HepG2 (cell line): ENCODE measurements around the gene MPG. TPM values are rescaled to one million over a fixed set of nuclear protein-coding genes. Genes with fewer than 3 reads are reported as not detected.

ENCODE experiments used
- ATAC-seq: fragments of 200-7000 bp; cut with Tn5 transposase; 3 replicates; pipeline ENCODE4 v1.9.1; 2020; ENCODE audit warnings: mild to moderate bottlenecking, moderate library complexity
- BruUV-seq: library from RNA; stranded (reverse); fragments of 400-500 nt; replicated peaks from 2 replicates; lab custom pipeline; 2021; lab: Mats Ljungman, UMichigan
- CTCF ChIA-PET: fragments of 300-600 bp; formaldehyde crosslinking; extraction: SDS; loops from one replicate; lab custom pipeline; 2021; ENCODE audit warnings: low total read pairs, inconsistent platforms, low intra/inter-chr PET ratio; lab: Yijun Ruan, JAX
- POLR2A ChIA-PET: fragments of 350-600 bp; sonication (Branson Sonifier 250); formaldehyde crosslinking; loops from one replicate; lab custom pipeline; 2020; ENCODE audit warnings: antibody characterized with exemption, inconsistent platforms; lab: Yijun Ruan, JAX
- DNase-seq: peaks from one replicate; pipeline ENCODE4 v3.0.0-alpha.2; 2015; ENCODE audit warnings: low spot score
- FAIRE-seq: peaks from 3 replicates; lab custom pipeline; 2011; peaks lifted over from hg19 to GRCh38; lab: Jason Lieb, UNC
- H2AFZ ChIP-seq: one replicate; pipeline ENCODE4 v1.6.1; 2011; ENCODE audit warnings: low read length, inconsistent platforms
- H3K27ac ChIP-seq: fragments of 300-600 bp; 3 replicates; pipeline ENCODE4 v1.8.0; 2011; ENCODE audit warnings: mixed run types, mild to moderate bottlenecking, mixed read lengths, low read length, inconsistent platforms; ENCODE audit not compliant: insufficient read depth; ENCODE audit errors: extremely low read length
- H3K27me3 ChIP-seq, 2 experiments: fragments of 200-600 bp in 1 of 2; 2 replicates in 1 of 2; 3 replicates in 1 of 2; pipeline versions ENCODE4 v1.6.0 to v1.8.0; 2011; ENCODE audit warnings: low read length in 2 of 2, mild to moderate bottlenecking in 2 of 2, moderate library complexity in 2 of 2, inconsistent platforms in 1 of 2; ENCODE audit not compliant: insufficient read depth in 2 of 2, control insufficient read depth in 1 of 2
- H3K36me3 ChIP-seq, 2 experiments: fragments of 200-600 bp in 1 of 2; replicated peaks in 1 of 2; 2 replicates in 1 of 2; 3 replicates in 1 of 2; pipeline versions ENCODE4 v1.5.1 to v1.8.0; 2011; ENCODE audit warnings: low read length in 2 of 2, inconsistent platforms in 1 of 2; ENCODE audit not compliant: insufficient read depth in 2 of 2, control insufficient read depth in 1 of 2
- H3K4me1 ChIP-seq: 2 replicates; pipeline ENCODE4 v1.5.1; 2012; ENCODE audit warnings: low read length, inconsistent platforms; ENCODE audit not compliant: insufficient read depth
- H3K4me2 ChIP-seq: 2 replicates; pipeline ENCODE4 v1.6.0; 2011; ENCODE audit warnings: low read depth, low read length, inconsistent platforms
- H3K4me3 ChIP-seq, 3 experiments: fragments of 200-600 bp in 1 of 3; sonication (generic), shearing (Covaris generic) in 1 of 3; replicated peaks in 1 of 3; 2 replicates each; pipeline ENCODE4 v1.5.1; 2011 to 2016; ENCODE audit warnings: low read length in 3 of 3, inconsistent platforms in 2 of 3, low read depth in 2 of 3, mild to moderate bottlenecking in 2 of 3, control low read depth in 1 of 3, mixed read lengths in 1 of 3; ENCODE audit not compliant: insufficient read depth in 1 of 3
- H3K79me2 ChIP-seq: one replicate; pipeline ENCODE4 v1.6.1; 2011; ENCODE audit warnings: low read length, inconsistent platforms; ENCODE audit not compliant: insufficient read depth
- H3K9ac ChIP-seq: 2 replicates; pipeline ENCODE4 v1.6.0; 2011; ENCODE audit warnings: mild to moderate bottlenecking, low read depth, low read length, inconsistent platforms; ENCODE audit not compliant: insufficient read depth
- H3K9me3 ChIP-seq: 2 replicates; pipeline ENCODE4 v1.5.1; 2012; ENCODE audit warnings: mild to moderate bottlenecking, low read length
- H4K20me1 ChIP-seq: 2 replicates; pipeline ENCODE4 v1.6.0; 2011; ENCODE audit warnings: inconsistent platforms, mild to moderate bottlenecking, low read length, moderate library complexity; ENCODE audit not compliant: insufficient read depth
- ARID2 ChIP-seq: sonication (generic); formaldehyde crosslinking; IDR thresholded peaks from 2 replicates; pipeline ENCODE4 v1.8.1; 2022; ENCODE audit warnings: mild to moderate bottlenecking, missing genetic modification reagents, borderline replicate concordance
- CBFB ChIP-seq: sonication (generic); formaldehyde crosslinking; IDR thresholded peaks from 2 replicates; pipeline ENCODE4 v1.4.0; 2020; ENCODE audit warnings: missing genetic modification reagents
- FOXM1 ChIP-seq: sonication (generic); formaldehyde crosslinking; IDR thresholded peaks from 2 replicates; pipeline ENCODE4 v1.5.0; 2020; ENCODE audit warnings: missing genetic modification reagents
- HDAC2 ChIP-seq: sonication (generic); formaldehyde crosslinking; IDR thresholded peaks from 2 replicates; pipeline ENCODE4 v1.4.0; 2020; ENCODE audit warnings: missing genetic modification reagents
- JUND ChIP-seq: sonication (generic); formaldehyde crosslinking; IDR thresholded peaks from 2 replicates; pipeline ENCODE4 v1.8.0; 2022; ENCODE audit warnings: mild to moderate bottlenecking, missing genetic modification reagents
- ZFP41 ChIP-seq: sonication (generic); formaldehyde crosslinking; IDR thresholded peaks from 2 replicates; pipeline ENCODE4 v1.4.0; 2020; ENCODE audit warnings: mild to moderate bottlenecking, missing genetic modification reagents, borderline replicate concordance
- ZNF17 ChIP-seq: sonication (generic); formaldehyde crosslinking; IDR thresholded peaks from 2 replicates; pipeline ENCODE4 v1.5.0; 2020; ENCODE audit warnings: mild to moderate bottlenecking, missing genetic modification reagents
- ZNF343 ChIP-seq: sonication (generic); formaldehyde crosslinking; IDR thresholded peaks from 2 replicates; pipeline ENCODE4 v1.4.0; 2020; ENCODE audit warnings: mild to moderate bottlenecking, missing genetic modification reagents
- ZNF749 ChIP-seq: sonication (generic); formaldehyde crosslinking; IDR thresholded peaks from 2 replicates; pipeline ENCODE4 v1.8.0; 2022; ENCODE audit warnings: mild to moderate bottlenecking, missing genetic modification reagents, moderate library complexity, borderline replicate concordance
- ZUFSP ChIP-seq: sonication (generic); formaldehyde crosslinking; IDR thresholded peaks from 2 replicates; pipeline ENCODE4 v1.9.0; 2021; ENCODE audit warnings: missing genetic modification reagents, mild to moderate bottlenecking, borderline replicate concordance
- WGBS: methylation state at CpG from one replicate; pipeline ENCODE4 v1.1.6; 2017; ENCODE audit warnings: low lambda C conversion rate; 5-methylcytosine and 5-hydroxymethylcytosine counted together
- in situ Hi-C: cut with HindIII; loops from 2 replicates; pipeline ENCODE4 v1.10.0; 2017; ENCODE audit warnings: low pct_unique_long_range_greater_than_20kb; ENCODE audit not compliant: extremely low pct_ligation_motif_present
- intact Hi-C: fragments of 100-400 bp; cut with micrococcal nuclease; formaldehyde crosslinking; loops from one replicate; pipeline ENCODE4 v1.10.0; 2022; ENCODE audit not compliant: unreplicated experiment
- polyA plus RNA-seq, 8 experiments: library from polyadenylated mRNA; depleted of rRNA in 3 of 8; stranded (reverse) in 7 of 8; unstranded in 1 of 8; fragments of >200 nt; fragmentation: Illumina TruSeq in 4 of 8; extraction: Trizol in 4 of 8; gene quantifications; 2 replicates each; pipeline versions ENCODE4 v1.2.1 to v1.2.3, GENCODE V29; 2011 to 2016; ENCODE audit warnings: low read depth in 4 of 8, missing spikeins in 1 of 8, mixed read lengths in 1 of 8; ENCODE audit not compliant: insufficient read depth in 1 of 8
- total RNA-seq, 5 experiments: library from RNA; depleted of rRNA; stranded (reverse); fragments of >200 nt; fragmentation: Illumina TruSeq; extraction: Trizol; gene quantifications; 2 replicates each; pipeline ENCODE4 v1.2.3, GENCODE V29; 2016; ENCODE audit warnings: low read depth in 1 of 5
- TF ChIP-seq, protein P1 (sequence below): sonication (generic); formaldehyde crosslinking; IDR thresholded peaks from 2 replicates; pipeline ENCODE4 v1.8.1; 2022; ENCODE audit warnings: low read depth, mild to moderate bottlenecking, missing genetic modification reagents
- TF ChIP-seq, protein P2 (sequence below): sonication (generic); formaldehyde crosslinking; conservative IDR thresholded peaks from 2 replicates; pipeline ENCODE4 v1.4.0; 2020; ENCODE audit warnings: mild to moderate bottlenecking, missing genetic modification reagents, moderate library complexity
- TF ChIP-seq, protein P3 (sequence below): sonication (generic); formaldehyde crosslinking; IDR thresholded peaks from 2 replicates; pipeline ENCODE4 v1.9.0; 2021; ENCODE audit warnings: missing genetic modification reagents, borderline replicate concordance

Gene MPG
- total and polyA plus RNA-seq, 2 of the 13 experiments (the other 11 are each of a cell fraction or from before 2014, with no cell fraction given) = 59.1 to 62.5 TPM

DNA sequence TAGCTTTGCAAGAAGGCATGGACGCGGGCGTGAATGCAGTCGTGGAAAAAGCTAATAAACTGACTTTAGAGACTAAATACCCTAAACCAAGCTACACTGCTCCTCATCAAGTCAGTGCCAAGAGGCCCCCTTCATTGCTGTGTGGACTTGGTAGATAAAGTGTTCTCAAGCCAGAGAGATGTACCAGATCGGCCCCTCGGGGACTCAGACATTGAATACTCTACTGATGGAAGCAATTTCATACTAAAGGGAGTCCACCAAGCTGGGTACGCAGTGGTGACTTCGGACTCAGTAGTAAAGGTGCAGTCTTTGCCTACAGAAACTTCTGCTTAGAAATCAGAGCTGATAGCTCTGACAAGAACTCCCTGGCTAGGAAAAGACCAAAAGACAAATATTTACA is 33.4 kb upstream of the MPG start:
- Histone ChIP-seq H3K79me2 (no peaks in the 10 kb centered on the region), H4K20me1 (no peaks in the 10 kb centered on the region), H3K27ac (no peak overlapping the region), H3K9ac (no peak overlapping the region), H2AFZ (no peak overlapping the region), H3K4me2 (no peak overlapping the region), H3K27me3 (no peaks in the 10 kb centered on the region), H3K4me1 (peaks cover 30% of the 10 kb centered on the region), H3K4me3 (no peak overlapping the region), H3K36me3 (peaks cover 5 to 21% of the 10 kb centered on the region in 2 experiments; a peak in 3 of 5 replicates), H3K9me3 (no peaks in the 10 kb centered on the region)
- FAIRE-seq (no peak), DNase-seq (no peak), ATAC-seq (no peak)
- intact Hi-C loops = no loop called here
- 91% methylated on average over 8 of the region's 8 CpGs for WGBS
- no TSS peak for BruUV-seq
- CTCF ChIA-PET = no interaction called here
- POLR2A ChIA-PET = interaction anchor here (1.3 to 1.8 kb wide), 2 partner anchors 9 to 136 kb away, joined by 3 to 11 read pairs; partner anchors contain the start of genes HBQ1, POLR3K and SNRNP25
- in situ Hi-C loops = no loop called here
- no peak for TF ChIP-seq ZNF343 (CRISPR knock-in tag)
- TF ChIP-seq, protein P1, sequence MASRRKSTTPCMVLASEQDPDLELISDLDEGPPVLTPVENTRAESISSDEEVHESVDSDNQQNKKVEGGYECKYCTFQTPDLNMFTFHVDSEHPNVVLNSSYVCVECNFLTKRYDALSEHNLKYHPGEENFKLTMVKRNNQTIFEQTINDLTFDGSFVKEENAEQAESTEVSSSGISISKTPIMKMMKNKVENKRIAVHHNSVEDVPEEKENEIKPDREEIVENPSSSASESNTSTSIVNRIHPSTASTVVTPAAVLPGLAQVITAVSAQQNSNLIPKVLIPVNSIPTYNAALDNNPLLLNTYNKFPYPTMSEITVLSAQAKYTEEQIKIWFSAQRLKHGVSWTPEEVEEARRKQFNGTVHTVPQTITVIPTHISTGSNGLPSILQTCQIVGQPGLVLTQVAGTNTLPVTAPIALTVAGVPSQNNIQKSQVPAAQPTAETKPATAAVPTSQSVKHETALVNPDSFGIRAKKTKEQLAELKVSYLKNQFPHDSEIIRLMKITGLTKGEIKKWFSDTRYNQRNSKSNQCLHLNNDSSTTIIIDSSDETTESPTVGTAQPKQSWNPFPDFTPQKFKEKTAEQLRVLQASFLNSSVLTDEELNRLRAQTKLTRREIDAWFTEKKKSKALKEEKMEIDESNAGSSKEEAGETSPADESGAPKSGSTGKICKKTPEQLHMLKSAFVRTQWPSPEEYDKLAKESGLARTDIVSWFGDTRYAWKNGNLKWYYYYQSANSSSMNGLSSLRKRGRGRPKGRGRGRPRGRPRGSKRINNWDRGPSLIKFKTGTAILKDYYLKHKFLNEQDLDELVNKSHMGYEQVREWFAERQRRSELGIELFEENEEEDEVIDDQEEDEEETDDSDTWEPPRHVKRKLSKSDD (CRISPR knock-in tag) = no peak
- no peak for TF ChIP-seq JUND
- no peak for TF ChIP-seq FOXM1
- no peak for TF ChIP-seq HDAC2
- no peak for TF ChIP-seq ZNF749 (CRISPR knock-in tag)
- TF ChIP-seq, protein P2, sequence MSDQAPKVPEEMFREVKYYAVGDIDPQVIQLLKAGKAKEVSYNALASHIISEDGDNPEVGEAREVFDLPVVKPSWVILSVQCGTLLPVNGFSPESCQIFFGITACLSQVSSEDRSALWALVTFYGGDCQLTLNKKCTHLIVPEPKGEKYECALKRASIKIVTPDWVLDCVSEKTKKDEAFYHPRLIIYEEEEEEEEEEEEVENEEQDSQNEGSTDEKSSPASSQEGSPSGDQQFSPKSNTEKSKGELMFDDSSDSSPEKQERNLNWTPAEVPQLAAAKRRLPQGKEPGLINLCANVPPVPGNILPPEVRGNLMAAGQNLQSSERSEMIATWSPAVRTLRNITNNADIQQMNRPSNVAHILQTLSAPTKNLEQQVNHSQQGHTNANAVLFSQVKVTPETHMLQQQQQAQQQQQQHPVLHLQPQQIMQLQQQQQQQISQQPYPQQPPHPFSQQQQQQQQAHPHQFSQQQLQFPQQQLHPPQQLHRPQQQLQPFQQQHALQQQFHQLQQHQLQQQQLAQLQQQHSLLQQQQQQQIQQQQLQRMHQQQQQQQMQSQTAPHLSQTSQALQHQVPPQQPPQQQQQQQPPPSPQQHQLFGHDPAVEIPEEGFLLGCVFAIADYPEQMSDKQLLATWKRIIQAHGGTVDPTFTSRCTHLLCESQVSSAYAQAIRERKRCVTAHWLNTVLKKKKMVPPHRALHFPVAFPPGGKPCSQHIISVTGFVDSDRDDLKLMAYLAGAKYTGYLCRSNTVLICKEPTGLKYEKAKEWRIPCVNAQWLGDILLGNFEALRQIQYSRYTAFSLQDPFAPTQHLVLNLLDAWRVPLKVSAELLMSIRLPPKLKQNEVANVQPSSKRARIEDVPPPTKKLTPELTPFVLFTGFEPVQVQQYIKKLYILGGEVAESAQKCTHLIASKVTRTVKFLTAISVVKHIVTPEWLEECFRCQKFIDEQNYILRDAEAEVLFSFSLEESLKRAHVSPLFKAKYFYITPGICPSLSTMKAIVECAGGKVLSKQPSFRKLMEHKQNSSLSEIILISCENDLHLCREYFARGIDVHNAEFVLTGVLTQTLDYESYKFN (CRISPR knock-in tag) = no peak
- TF ChIP-seq ZNF17 (CRISPR knock-in tag) = no peak
- no peak for TF ChIP-seq ZFP41 (CRISPR knock-in tag)
- no peak for TF ChIP-seq ARID2 (CRISPR knock-in tag)
- TF ChIP-seq, protein P3, sequence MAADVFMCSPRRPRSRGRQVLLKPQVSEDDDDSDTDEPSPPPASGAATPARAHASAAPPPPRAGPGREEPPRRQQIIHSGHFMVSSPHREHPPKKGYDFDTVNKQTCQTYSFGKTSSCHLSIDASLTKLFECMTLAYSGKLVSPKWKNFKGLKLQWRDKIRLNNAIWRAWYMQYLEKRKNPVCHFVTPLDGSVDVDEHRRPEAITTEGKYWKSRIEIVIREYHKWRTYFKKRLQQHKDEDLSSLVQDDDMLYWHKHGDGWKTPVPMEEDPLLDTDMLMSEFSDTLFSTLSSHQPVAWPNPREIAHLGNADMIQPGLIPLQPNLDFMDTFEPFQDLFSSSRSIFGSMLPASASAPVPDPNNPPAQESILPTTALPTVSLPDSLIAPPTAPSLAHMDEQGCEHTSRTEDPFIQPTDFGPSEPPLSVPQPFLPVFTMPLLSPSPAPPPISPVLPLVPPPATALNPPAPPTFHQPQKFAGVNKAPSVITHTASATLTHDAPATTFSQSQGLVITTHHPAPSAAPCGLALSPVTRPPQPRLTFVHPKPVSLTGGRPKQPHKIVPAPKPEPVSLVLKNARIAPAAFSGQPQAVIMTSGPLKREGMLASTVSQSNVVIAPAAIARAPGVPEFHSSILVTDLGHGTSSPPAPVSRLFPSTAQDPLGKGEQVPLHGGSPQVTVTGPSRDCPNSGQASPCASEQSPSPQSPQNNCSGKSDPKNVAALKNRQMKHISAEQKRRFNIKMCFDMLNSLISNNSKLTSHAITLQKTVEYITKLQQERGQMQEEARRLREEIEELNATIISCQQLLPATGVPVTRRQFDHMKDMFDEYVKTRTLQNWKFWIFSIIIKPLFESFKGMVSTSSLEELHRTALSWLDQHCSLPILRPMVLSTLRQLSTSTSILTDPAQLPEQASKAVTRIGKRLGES = no peak
- TF ChIP-seq ZUFSP (CRISPR knock-in tag) = no peak
- no peak for TF ChIP-seq CBFB
